Suprapubic skin (tissue), 4 donors: Measurements from ENCODE around the gene NR3C2.

Experiments
- EP300 ChIP-seq: sonication (generic); formaldehyde crosslinking; IDR thresholded peaks from one replicate; pipeline ENCODE4 v1.6.1; 2017; ENCODE audit warnings: antibody characterized with exemption
- POLR2A ChIP-seq, 2 donors: fragments of 450-650 bp; IDR thresholded peaks; one replicate each; pipeline ENCODE4 v1.6.1; 2017; ENCODE audit warnings: antibody characterized with exemption in 2 of 2, mild to moderate bottlenecking in 2 of 2, moderate library complexity in 2 of 2
- POLR2AphosphoS5 ChIP-seq, 3 donors: sonication (generic); formaldehyde crosslinking; IDR thresholded peaks; one replicate each; pipeline ENCODE4 v1.6.1; 2017; ENCODE audit warnings: antibody characterized with exemption in 3 of 3
- TF ChIP-seq, protein P1 (sequence below), 2 donors: fragments of 200-600 bp in 1 of 2; fragments of 450-650 bp in 1 of 2; sonication (generic) in 1 of 2; IDR thresholded peaks; one replicate each; pipeline ENCODE4 v1.5.1; 2016 to 2019; ENCODE audit warnings: antibody characterized with exemption in 2 of 2, mild to moderate bottlenecking in 1 of 2, moderate library complexity in 1 of 2

GRCh38 chr4:148431401-148431800 is 10.8 kb downstream of the NR3C2 start:
- TF ChIP-seq POLR2A (IDR thresholded peaks at IDR 0.05) (no peak), EP300 (no peak), POLR2AphosphoS5 (IDR thresholded peaks at IDR 0.05) (no peak)
- TF ChIP-seq, protein P1, sequence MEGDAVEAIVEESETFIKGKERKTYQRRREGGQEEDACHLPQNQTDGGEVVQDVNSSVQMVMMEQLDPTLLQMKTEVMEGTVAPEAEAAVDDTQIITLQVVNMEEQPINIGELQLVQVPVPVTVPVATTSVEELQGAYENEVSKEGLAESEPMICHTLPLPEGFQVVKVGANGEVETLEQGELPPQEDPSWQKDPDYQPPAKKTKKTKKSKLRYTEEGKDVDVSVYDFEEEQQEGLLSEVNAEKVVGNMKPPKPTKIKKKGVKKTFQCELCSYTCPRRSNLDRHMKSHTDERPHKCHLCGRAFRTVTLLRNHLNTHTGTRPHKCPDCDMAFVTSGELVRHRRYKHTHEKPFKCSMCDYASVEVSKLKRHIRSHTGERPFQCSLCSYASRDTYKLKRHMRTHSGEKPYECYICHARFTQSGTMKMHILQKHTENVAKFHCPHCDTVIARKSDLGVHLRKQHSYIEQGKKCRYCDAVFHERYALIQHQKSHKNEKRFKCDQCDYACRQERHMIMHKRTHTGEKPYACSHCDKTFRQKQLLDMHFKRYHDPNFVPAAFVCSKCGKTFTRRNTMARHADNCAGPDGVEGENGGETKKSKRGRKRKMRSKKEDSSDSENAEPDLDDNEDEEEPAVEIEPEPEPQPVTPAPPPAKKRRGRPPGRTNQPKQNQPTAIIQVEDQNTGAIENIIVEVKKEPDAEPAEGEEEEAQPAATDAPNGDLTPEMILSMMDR (IDR thresholded peaks at IDR 0.05): no peak
